Natural killer cell (primary cell): ENCODE results near the gene CAMK2N2. TPM values are rescaled to one million over a fixed set of nuclear protein-coding genes. Genes with fewer than 3 reads are reported as not detected.

ENCODE experiments used
- ATAC-seq, 3 donors: fragments of 150-1000 bp in 2 of 3; fragments of 200-7000 bp in 1 of 3; cut with Tn5 transposase; 1 replicate in 1 of 3; 2 replicates in 2 of 3; pipeline ENCODE4 v1.10.0; 2021; ENCODE audit warnings: mild to moderate bottlenecking in 2 of 3, moderate library complexity in 2 of 3
- DNase-seq, 2 donors: peaks; one replicate each; pipeline versions ENCODE4 v3.0.0 to v3.0.0-alpha.2; 2013 to 2021; ENCODE audit warnings: mixed read lengths in 1 of 2
- H3K27ac ChIP-seq: one replicate; pipeline ENCODE4 v1.5.1; 2013; ENCODE audit warnings: mild to moderate bottlenecking, low read length
- H3K27me3 ChIP-seq: one replicate; pipeline ENCODE4 v1.6.1; 2013; ENCODE audit warnings: low read length; ENCODE audit not compliant: control insufficient read depth, insufficient read depth
- H3K36me3 ChIP-seq: one replicate; pipeline ENCODE4 v1.6.1; 2013; ENCODE audit warnings: low read length; ENCODE audit not compliant: control insufficient read depth, insufficient read depth
- H3K4me1 ChIP-seq: one replicate; pipeline ENCODE4 v1.6.1; 2013; ENCODE audit warnings: low read length; ENCODE audit not compliant: control insufficient read depth, insufficient read depth
- H3K4me3 ChIP-seq: one replicate; pipeline ENCODE4 v1.5.1; 2013; ENCODE audit warnings: low read length
- H3K9me3 ChIP-seq: one replicate; pipeline ENCODE4 v1.6.1; 2013; ENCODE audit warnings: low read length; ENCODE audit not compliant: control insufficient read depth, insufficient read depth
- H3K27ac Mint-ChIP-seq, 2 donors: one replicate each; pipeline ENCODE4 v1.8.0; 2022; ENCODE audit warnings: mild to moderate bottlenecking in 2 of 2, mixed read lengths in 2 of 2, moderate library complexity in 1 of 2
- H3K27me3 Mint-ChIP-seq, 2 donors: one replicate each; pipeline ENCODE4 v1.8.0; 2022; ENCODE audit warnings: low read depth in 2 of 2, mixed read lengths in 2 of 2
- H3K36me3 Mint-ChIP-seq: one replicate; pipeline ENCODE4 v1.8.0; 2022; ENCODE audit warnings: mixed read lengths
- H3K4me1 Mint-ChIP-seq, 2 donors: one replicate each; pipeline ENCODE4 v1.8.0; 2022; ENCODE audit warnings: mixed read lengths in 2 of 2
- H3K4me3 Mint-ChIP-seq: one replicate; pipeline ENCODE4 v1.8.0; 2022; ENCODE audit warnings: mild to moderate bottlenecking, moderate library complexity, mixed read lengths
- H3K9me3 Mint-ChIP-seq, 2 donors: one replicate each; pipeline ENCODE4 v1.8.0; 2022; ENCODE audit warnings: mixed read lengths in 2 of 2
- WGBS: methylation state at CpG from one replicate; pipeline ENCODE4 v1.1.7; 2013; ENCODE audit warnings: missing lambda C conversion rate; ENCODE audit not compliant: insufficient coverage; 5-methylcytosine and 5-hydroxymethylcytosine counted together
- intact Hi-C: fragments of 100-400 bp; cut with micrococcal nuclease; formaldehyde crosslinking; loops from one replicate; pipeline ENCODE4 v1.14.2; 2022
- total RNA-seq, 4 donors: library from RNA; stranded (reverse); fragments of 120-200 nt in 1 of 4; gene quantifications; one replicate each; pipeline versions ENCODE4 v1.2.3 to v1.2.4, GENCODE V29; 2013 to 2022
- TF ChIP-seq, protein P1 (sequence below): fragments of 200-600 bp; IDR thresholded peaks from one replicate; pipeline ENCODE4 v1.8.0; 2022; ENCODE audit warnings: antibody characterized with exemption

CAMK2N2 gene
- total RNA-seq, 3 donors from 2014 or later (not counting 1 experiment from before 2014, with no cell fraction given), result 0.71 to 0.82 TPM; not detected in 1

DNA sequence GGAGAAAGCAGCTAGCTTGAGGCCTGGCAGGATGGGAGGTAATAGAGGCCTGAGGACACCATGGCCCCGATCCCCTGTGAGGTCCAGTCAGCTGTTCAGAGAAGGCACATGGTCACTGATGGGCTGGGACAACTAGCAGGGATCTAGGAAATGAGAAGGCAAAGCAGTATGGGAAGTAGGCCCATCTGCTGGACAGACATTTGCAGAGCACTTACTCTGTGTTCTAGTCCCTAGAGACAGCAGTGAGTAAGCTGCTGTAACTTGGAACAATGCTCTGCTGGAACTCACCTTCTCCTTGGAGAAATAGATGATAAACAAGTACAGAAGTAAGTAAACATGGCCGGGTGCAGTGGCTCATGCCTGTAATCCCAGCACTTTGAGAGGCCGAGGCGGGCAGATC, 21.6 kb upstream of the CAMK2N2 start:
- no peak overlapping the region for H3K27ac Mint-ChIP-seq
- intact Hi-C loops, result no loop called here

DNA sequence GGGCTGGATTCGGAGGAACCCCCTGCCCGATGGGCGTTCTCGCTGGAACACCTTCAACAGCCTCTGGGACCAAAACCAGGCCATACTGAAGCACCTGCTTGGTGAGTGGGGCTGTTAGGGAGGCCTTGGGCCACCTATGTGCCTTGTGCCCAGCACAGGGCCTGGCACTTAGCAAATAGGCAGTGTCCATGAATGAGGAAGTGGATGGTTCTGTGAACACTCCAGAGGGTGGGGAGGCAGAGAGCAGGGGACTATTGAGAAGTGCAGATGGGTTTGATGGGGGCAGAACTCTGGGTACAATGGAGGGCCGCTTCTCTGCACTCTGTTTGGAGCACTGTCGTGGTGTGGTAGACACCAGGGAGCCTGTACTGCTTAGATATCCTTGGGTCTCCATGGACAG, 16.0 kb upstream of the CAMK2N2 start:
- Histone ChIP-seq H3K27me3 (peaks cover 19% of the 10 kb centered on the region), H3K27ac (no peak overlapping the region), H3K4me1 (no peaks in the 10 kb centered on the region), H3K36me3 (no peaks in the 10 kb centered on the region), H3K4me3 (no peak overlapping the region), H3K9me3 (no peaks in the 10 kb centered on the region)
- Mint-ChIP-seq H3K27me3 (peaks cover 38 to 56% of the 10 kb centered on the region in 2 donors), H3K4me3 (no peak overlapping the region), H3K4me1 (peaks cover 0 to 6% of the 10 kb centered on the region in 2 donors), H3K36me3 (no peaks in the 10 kb centered on the region), H3K27ac (no peak overlapping the region), H3K9me3 (no peaks in the 10 kb centered on the region)
- TF ChIP-seq, protein P1, sequence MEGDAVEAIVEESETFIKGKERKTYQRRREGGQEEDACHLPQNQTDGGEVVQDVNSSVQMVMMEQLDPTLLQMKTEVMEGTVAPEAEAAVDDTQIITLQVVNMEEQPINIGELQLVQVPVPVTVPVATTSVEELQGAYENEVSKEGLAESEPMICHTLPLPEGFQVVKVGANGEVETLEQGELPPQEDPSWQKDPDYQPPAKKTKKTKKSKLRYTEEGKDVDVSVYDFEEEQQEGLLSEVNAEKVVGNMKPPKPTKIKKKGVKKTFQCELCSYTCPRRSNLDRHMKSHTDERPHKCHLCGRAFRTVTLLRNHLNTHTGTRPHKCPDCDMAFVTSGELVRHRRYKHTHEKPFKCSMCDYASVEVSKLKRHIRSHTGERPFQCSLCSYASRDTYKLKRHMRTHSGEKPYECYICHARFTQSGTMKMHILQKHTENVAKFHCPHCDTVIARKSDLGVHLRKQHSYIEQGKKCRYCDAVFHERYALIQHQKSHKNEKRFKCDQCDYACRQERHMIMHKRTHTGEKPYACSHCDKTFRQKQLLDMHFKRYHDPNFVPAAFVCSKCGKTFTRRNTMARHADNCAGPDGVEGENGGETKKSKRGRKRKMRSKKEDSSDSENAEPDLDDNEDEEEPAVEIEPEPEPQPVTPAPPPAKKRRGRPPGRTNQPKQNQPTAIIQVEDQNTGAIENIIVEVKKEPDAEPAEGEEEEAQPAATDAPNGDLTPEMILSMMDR, result no peak
- ATAC-seq, result no peak
- DNase-seq, result no peak
- 94% methylated on average over 6 of the region's 6 CpGs for WGBS
- intact Hi-C loops, result no loop called here

More for the DNA sequence above, 21.6 kb upstream of the CAMK2N2 start:
- ATAC-seq, result no peak
- Mint-ChIP-seq H3K4me1 (no peaks in the 10 kb centered on the region), H3K4me3 (no peak overlapping the region), H3K9me3 (no peaks in the 10 kb centered on the region), H3K36me3 (no peaks in the 10 kb centered on the region), H3K27me3 (peaks cover 26 to 44% of the 10 kb centered on the region in 2 donors)
- no peak for DNase-seq
- TF ChIP-seq, protein P1, result no peak
- H3K36me3 ChIP-seq, result no peaks in the 10 kb centered on the region
- no peak overlapping the region for H3K4me3 ChIP-seq
- 89% methylated on average over 2 of the region's 4 CpGs for WGBS
- H3K9me3 ChIP-seq, result no peaks in the 10 kb centered on the region
- H3K27me3 ChIP-seq, result no peaks in the 10 kb centered on the region
- H3K27ac ChIP-seq, result no peak overlapping the region
- no peaks in the 10 kb centered on the region for H3K4me1 ChIP-seq

DNA sequence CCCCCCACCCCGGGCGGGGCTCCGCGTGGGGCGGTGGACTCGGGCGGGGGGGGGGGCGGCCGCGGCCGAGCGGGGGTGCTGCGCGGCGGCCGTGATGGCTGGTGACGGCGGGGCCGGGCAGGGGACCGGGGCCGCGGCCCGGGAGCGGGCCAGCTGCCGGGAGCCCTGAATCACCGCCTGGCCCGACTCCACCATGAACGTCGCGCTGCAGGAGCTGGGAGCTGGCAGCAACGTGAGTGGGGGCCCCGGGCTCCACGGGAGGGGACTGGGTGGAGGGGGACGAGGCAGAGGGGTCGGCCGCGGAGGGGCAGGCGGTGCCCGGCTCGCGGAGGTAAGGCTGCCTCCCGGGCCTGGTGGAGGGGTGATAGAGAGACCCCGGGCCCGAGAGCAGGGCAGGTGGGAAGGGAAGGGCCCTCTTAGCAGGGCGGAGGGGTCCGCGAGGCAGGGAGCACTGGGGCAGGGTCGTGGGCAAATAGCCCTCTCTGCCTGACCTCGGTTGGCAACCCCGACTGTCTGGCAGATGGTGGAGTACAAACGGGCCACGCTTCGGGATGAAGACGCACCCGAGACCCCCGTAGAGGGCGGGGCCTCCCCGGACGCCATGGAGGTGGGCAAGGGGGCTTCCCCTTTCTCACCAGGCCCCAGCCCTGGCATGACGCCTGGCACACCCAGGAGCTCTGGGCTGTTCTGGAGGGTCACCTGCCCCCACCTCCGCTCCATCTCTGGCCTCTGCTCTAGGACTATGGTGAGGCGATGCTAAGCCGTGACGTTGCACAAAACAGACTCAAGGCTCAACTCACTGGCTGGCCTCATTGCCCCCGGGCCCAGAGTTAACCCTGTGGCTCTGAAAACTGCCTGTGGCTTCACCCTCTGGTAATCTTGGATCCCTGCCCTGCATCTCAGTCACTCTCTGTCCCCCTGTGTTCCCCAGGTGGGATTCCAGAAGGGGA, 14.9 kb upstream of the CAMK2N2 start, which contains the start of gene ECE2:
ECE2 (plus strand) TSS at position 62 of the 950 bp plus-strand sequence; CDS start at position 194, 132 bp downstream.
- TF ChIP-seq, protein P1, result no peak
- WGBS, result 18% methylated on average over 62 of the region's 65 CpGs
- no peak within 1 kb of the TSS for H3K4me3 ChIP-seq
- peaks cover 38 to 61% of the 10 kb centered on the region in 2 donors for H3K27me3 Mint-ChIP-seq
- no peaks in the 10 kb centered on the region for H3K9me3 ChIP-seq
- H3K4me1 Mint-ChIP-seq, result peaks cover 0 to 6% of the 10 kb centered on the region in 2 donors
- H3K4me1 ChIP-seq, result no peaks in the 10 kb centered on the region
- DNase-seq (no peak), ATAC-seq (no peak)
- H3K36me3 Mint-ChIP-seq, result no peaks in the 10 kb centered on the region
- H3K9me3 Mint-ChIP-seq, result no peaks in the 10 kb centered on the region
- H3K27me3 ChIP-seq, result peaks cover 19% of the 10 kb centered on the region
- no peak within 1 kb of the TSS for H3K27ac ChIP-seq
- no peak within 1 kb of the TSS for H3K4me3 Mint-ChIP-seq
- no peak within 1 kb of the TSS for H3K27ac Mint-ChIP-seq
- intact Hi-C loops, result no loop called here
- H3K36me3 ChIP-seq, result no peaks in the 10 kb centered on the region
